H1 (cell line): ENCODE data around the gene PGLYRP2. TPM values are rescaled to one million over a fixed set of nuclear protein-coding genes. Genes with fewer than 3 reads are reported as not detected.

Source experiments
- CTCF ChIA-PET: fragments of 300-600 bp; sonication (Branson Sonifier 250); formaldehyde crosslinking; loops from one replicate; lab custom pipeline; 2021; ENCODE audit not compliant: partially characterized antibody; lab: Charles Lee
- POLR2A ChIA-PET: fragments of 300-600 bp; sonication (Branson Sonifier 250); formaldehyde crosslinking; loops from one replicate; lab custom pipeline; 2021; ENCODE audit warnings: inconsistent platforms; ENCODE audit not compliant: partially characterized antibody; lab: Charles Lee
- DNase-seq, 2 experiments: peaks; one replicate each; pipeline versions ENCODE4 v3.0.0 to v3.0.0-alpha.2; 2010 to 2022; ENCODE audit warnings: low spot score in 2 of 2, low read depth in 1 of 2, mixed read lengths in 1 of 2
- FAIRE-seq: peaks from 2 replicates; lab custom pipeline; 2011; peaks lifted over from hg19 to GRCh38; lab: Jason Lieb, UNC
- H2AFZ ChIP-seq: 2 replicates; pipeline ENCODE4 v1.8.1; 2012; ENCODE audit warnings: low read length, inconsistent platforms
- H2AK5ac ChIP-seq: 2 replicates; pipeline ENCODE4 v1.6.1; 2013; ENCODE audit warnings: low read depth, low read length
- H2BK120ac ChIP-seq: replicated peaks from 2 replicates; pipeline ENCODE3; 2013; ENCODE audit warnings: low read depth, low read length, inconsistent platforms
- H2BK12ac ChIP-seq: 2 replicates; pipeline ENCODE4 v1.6.1; 2013; ENCODE audit warnings: low read depth, low read length
- H2BK15ac ChIP-seq: 2 replicates; pipeline ENCODE4 v1.6.1; 2013; ENCODE audit warnings: low read length
- H2BK20ac ChIP-seq: 2 replicates; pipeline ENCODE4 v1.6.1; 2013; ENCODE audit warnings: low read length
- H2BK5ac ChIP-seq: 2 replicates; pipeline ENCODE4 v1.6.1; 2013; ENCODE audit warnings: low read depth, low read length
- H3K14ac ChIP-seq: 2 replicates; pipeline ENCODE4 v1.6.1; 2013; ENCODE audit warnings: inconsistent platforms; ENCODE audit not compliant: insufficient read length
- H3K18ac ChIP-seq: 2 replicates; pipeline ENCODE4 v1.6.1; 2013; ENCODE audit warnings: low read length; ENCODE audit errors: extremely low read depth
- H3K23ac ChIP-seq: 2 replicates; pipeline ENCODE4 v1.6.1; 2013; ENCODE audit warnings: inconsistent platforms; ENCODE audit not compliant: insufficient read length
- H3K23me2 ChIP-seq: 2 replicates; pipeline ENCODE4 v1.6.1; 2013; ENCODE audit warnings: low read depth, low read length
- H3K27ac ChIP-seq: 2 replicates; pipeline ENCODE4 v1.6.1; 2011; ENCODE audit warnings: low read depth, low read length, inconsistent platforms
- H3K27me3 ChIP-seq, 4 experiments: replicated peaks in 1 of 4; 1 replicate in 1 of 4; 2 replicates in 3 of 4; pipeline versions ENCODE4 v1.6.1 to v1.8.1; 2011 to 2013; ENCODE audit warnings: low read length in 3 of 4, mild to moderate bottlenecking in 3 of 4, inconsistent platforms in 2 of 4, mixed read lengths in 2 of 4, moderate library complexity in 1 of 4; ENCODE audit not compliant: control insufficient read depth in 3 of 4, insufficient read depth in 3 of 4; ENCODE audit errors: extremely low read depth in 1 of 4
- H3K36me3 ChIP-seq, 4 experiments: 2 replicates each; pipeline versions ENCODE4 v1.6.1 to v1.8.1; 2011 to 2013; ENCODE audit warnings: mild to moderate bottlenecking in 4 of 4, low read length in 3 of 4, moderate library complexity in 2 of 4, control low read depth in 1 of 4, inconsistent platforms in 1 of 4; ENCODE audit not compliant: insufficient read depth in 4 of 4, control insufficient read depth in 2 of 4
- H3K4ac ChIP-seq: replicated peaks from 2 replicates; pipeline ENCODE3; 2013; ENCODE audit warnings: low read length, low read depth, mixed read lengths, inconsistent platforms; ENCODE audit not compliant: insufficient read length
- H3K4me1 ChIP-seq, 4 experiments: replicated peaks in 1 of 4; 1 replicate in 1 of 4; 2 replicates in 3 of 4; pipeline versions ENCODE4 v1.6.1 to v1.8.1; 2011 to 2013; ENCODE audit warnings: low read length in 3 of 4, inconsistent platforms in 2 of 4, mixed read lengths in 1 of 4; ENCODE audit not compliant: insufficient read depth in 4 of 4, control insufficient read depth in 3 of 4
- H3K4me2 ChIP-seq, 2 experiments: 2 replicates each; pipeline versions ENCODE4 v1.6.1 to v1.8.1; 2011 to 2013; ENCODE audit warnings: low read depth in 2 of 2, low read length in 2 of 2, control low read depth in 1 of 2, inconsistent platforms in 1 of 2, mild to moderate bottlenecking in 1 of 2; ENCODE audit not compliant: insufficient read depth in 1 of 2
- H3K4me3 ChIP-seq, 4 experiments: fragments of 200-600, 300-600 bp in 1 of 4; sonication (generic), shearing (Covaris generic), sonication (Bioruptor Twin) in 1 of 4; 2 replicates each; pipeline versions ENCODE4 v1.5.1 to v1.8.1; 2011 to 2016; ENCODE audit warnings: low read length in 4 of 4, low read depth in 3 of 4, control low read depth in 2 of 4, inconsistent platforms in 2 of 4, mild to moderate bottlenecking in 2 of 4, mixed read lengths in 1 of 4, moderate library complexity in 1 of 4; ENCODE audit not compliant: insufficient read depth in 2 of 4; ENCODE audit errors: extremely low read depth in 1 of 4
- H3K56ac ChIP-seq: replicated peaks from 2 replicates; pipeline ENCODE3; 2013; ENCODE audit warnings: low read depth, mild to moderate bottlenecking, mixed read lengths, low read length, inconsistent platforms; ENCODE audit not compliant: insufficient read length
- H3K79me1 ChIP-seq: 2 replicates; pipeline ENCODE4 v1.6.1; 2013; ENCODE audit warnings: low read depth, low read length, control low read depth
- H3K79me2 ChIP-seq, 2 experiments: 2 replicates each; pipeline versions ENCODE4 v1.6.1 to v1.8.1; 2012 to 2013; ENCODE audit warnings: low read length in 2 of 2, mild to moderate bottlenecking in 2 of 2, inconsistent platforms in 1 of 2; ENCODE audit not compliant: insufficient read depth in 2 of 2, control insufficient read depth in 1 of 2
- H3K9ac ChIP-seq, 4 experiments: replicated peaks in 1 of 4; 1 replicate in 1 of 4; 2 replicates in 3 of 4; pipeline versions ENCODE4 v1.6.1 to v1.8.1; 2011 to 2013; ENCODE audit warnings: low read depth in 3 of 4, low read length in 3 of 4, control low read depth in 2 of 4, mild to moderate bottlenecking in 2 of 4, moderate library complexity in 2 of 4, inconsistent platforms in 1 of 4; ENCODE audit errors: extremely low read depth in 1 of 4
- H3K9me3 ChIP-seq, 2 experiments: 2 replicates each; pipeline versions ENCODE4 v1.6.1 to v1.8.1; 2012 to 2013; ENCODE audit warnings: mild to moderate bottlenecking in 2 of 2, moderate library complexity in 2 of 2, control low read depth in 1 of 2, inconsistent platforms in 1 of 2, low read depth in 1 of 2, low read length in 1 of 2, mixed read lengths in 1 of 2; ENCODE audit not compliant: insufficient read depth in 2 of 2
- H4K20me1 ChIP-seq, 2 experiments: replicated peaks in 1 of 2; 2 replicates each; pipeline versions ENCODE3 to v1.8.1; 2011 to 2013; ENCODE audit warnings: inconsistent platforms in 2 of 2, low read length in 2 of 2, mild to moderate bottlenecking in 1 of 2; ENCODE audit not compliant: insufficient read depth in 2 of 2, control insufficient read depth in 1 of 2
- H4K5ac ChIP-seq: 2 replicates; pipeline ENCODE4 v1.6.1; 2013; ENCODE audit warnings: low read length, low read depth, mixed read lengths, inconsistent platforms; ENCODE audit not compliant: insufficient read length
- H4K8ac ChIP-seq: 2 replicates; pipeline ENCODE4 v1.8.0; 2013; ENCODE audit warnings: mild to moderate bottlenecking, moderate library complexity, low read length, inconsistent platforms; ENCODE audit not compliant: insufficient read depth; ENCODE audit errors: extremely low read depth
- H4K91ac ChIP-seq: replicated peaks from 2 replicates; pipeline ENCODE3; 2013; ENCODE audit warnings: low read length, mixed read lengths, inconsistent platforms; ENCODE audit not compliant: insufficient read length
- CBX8 ChIP-seq: fragments of 300-800, 300-1000 bp; sonication (generic); IDR thresholded peaks from 2 replicates; pipeline ENCODE4 v1.7.1; 2016; ENCODE audit warnings: low read depth, low read length, borderline replicate concordance
- CEBPB ChIP-seq: IDR thresholded peaks from 2 replicates; pipeline ENCODE4 v1.6.1; 2012; ENCODE audit warnings: low read depth, low read length
- POLR2A ChIP-seq, 2 experiments: IDR thresholded peaks; 1 replicate in 1 of 2; 2 replicates in 1 of 2; pipeline ENCODE4 v1.6.1; 2011; ENCODE audit warnings: low read depth in 2 of 2, low read length in 2 of 2, mild to moderate bottlenecking in 2 of 2; ENCODE audit errors: control extremely low read depth in 1 of 2
- WGBS, 2 experiments: shearing (Covaris generic) in 1 of 2; methylation state at CpG; one replicate each; pipeline versions ENCODE4 v1.1.6 to v1.1.7; 2013 to 2015; ENCODE audit warnings: low lambda C conversion rate in 2 of 2, mixed read lengths in 2 of 2, inconsistent platforms in 1 of 2, low coverage in 1 of 2, missing lambda C conversion rate in 1 of 2; ENCODE audit not compliant: insufficient replicate concordance in 2 of 2, insufficient coverage in 1 of 2, insufficient read length in 1 of 2; ENCODE audit errors: extremely low coverage in 1 of 2, missing lambda C conversion rate in 1 of 2; 5-methylcytosine and 5-hydroxymethylcytosine counted together
- polyA plus RNA-seq, 7 experiments: library from polyadenylated mRNA; depleted of rRNA in 3 of 7; stranded (reverse) in 5 of 7; unstranded in 2 of 7; fragments of >200 nt in 5 of 7; fragments of 200-250 nt in 2 of 7; gene quantifications; 1 replicate in 5 of 7; 2 replicates in 1 of 7; 4 replicates in 1 of 7; pipeline versions ENCODE4 v1.2.1 to v1.2.3, GENCODE V29; 2011 to 2013; ENCODE audit warnings: missing spikeins in 2 of 7, mixed read lengths in 2 of 7
- total RNA-seq: library from RNA; stranded (reverse); fragmentation: NEBNext Ultra II Directional; extraction: Animal tissue kit (Norgen Biotek cat#: 25700); gene quantifications from 2 replicates; pipeline ENCODE4 v1.2.1, GENCODE V29; 2021
- TF ChIP-seq, protein P1 (sequence below): IDR thresholded peaks from 2 replicates; pipeline ENCODE4 v1.6.1; 2011; ENCODE audit warnings: low read depth, mild to moderate bottlenecking, low read length; ENCODE audit not compliant: insufficient read depth
- TF ChIP-seq, protein P2 (sequence below), 3 experiments: IDR thresholded peaks; 1 replicate in 2 of 3; 2 replicates in 1 of 3; pipeline versions ENCODE4 v1.5.1 to v1.6.1; 2011; ENCODE audit warnings: low read length in 3 of 3, mild to moderate bottlenecking in 3 of 3, inconsistent platforms in 2 of 3, low read depth in 1 of 3, moderate library complexity in 1 of 3; ENCODE audit not compliant: insufficient read depth in 1 of 3; ENCODE audit errors: control extremely low read depth in 1 of 3

PGLYRP2 gene
- total and polyA plus RNA-seq, 2 of the 8 experiments (the other 6 are each of a cell fraction or from before 2014, with no cell fraction given) = not detected

DNA sequence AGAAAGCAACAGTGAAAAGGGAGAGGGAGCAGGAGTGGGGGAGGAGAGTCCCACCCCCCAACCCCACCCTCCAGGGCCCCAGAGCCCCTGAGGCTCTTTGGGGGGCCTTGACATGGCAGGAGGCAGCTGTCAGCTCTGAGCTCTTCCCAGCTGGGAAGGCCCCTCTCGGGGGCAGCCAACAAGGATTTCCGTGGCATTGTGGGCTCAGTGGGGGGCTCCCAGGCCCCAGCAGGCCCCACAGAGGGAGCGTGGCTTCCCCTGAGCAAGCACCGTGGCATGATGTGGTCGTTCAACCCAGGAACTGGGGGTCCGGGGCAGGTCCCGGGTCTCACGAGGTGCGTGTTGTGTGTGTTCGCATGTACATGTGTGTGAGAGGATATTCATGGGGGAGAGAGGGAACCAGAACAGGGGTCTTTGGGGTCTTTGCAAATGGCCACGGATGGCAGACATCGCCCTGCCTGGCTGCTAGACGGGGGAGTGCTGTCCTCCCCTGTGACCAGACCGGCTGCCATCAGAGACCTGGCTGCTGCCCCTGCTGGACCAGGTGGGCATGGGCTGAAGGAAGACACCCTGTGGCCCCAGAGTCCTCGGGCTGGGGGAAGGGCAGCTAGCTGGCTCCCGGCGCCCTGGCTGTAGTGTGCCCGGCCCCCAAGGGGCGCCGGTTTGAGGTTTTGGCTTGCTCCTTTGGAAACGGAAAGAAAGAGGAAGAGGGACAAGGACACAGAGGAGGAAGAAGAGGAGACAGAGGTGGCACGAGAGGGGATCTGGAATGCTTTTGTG, 56.8 kb downstream of the PGLYRP2 start:
- Histone ChIP-seq H3K23ac (no peak overlapping the region), H3K36me3 (peaks cover 2 to 44% (median 21%) of the 10 kb centered on the region in 4 experiments; a peak in 6 of 8 replicates), H2AK5ac (no peak overlapping the region), H3K4ac (no peak overlapping the region), H3K27me3 (no peaks in the 10 kb centered on the region)
- FAIRE-seq = no peak
- TF ChIP-seq, protein P1, sequence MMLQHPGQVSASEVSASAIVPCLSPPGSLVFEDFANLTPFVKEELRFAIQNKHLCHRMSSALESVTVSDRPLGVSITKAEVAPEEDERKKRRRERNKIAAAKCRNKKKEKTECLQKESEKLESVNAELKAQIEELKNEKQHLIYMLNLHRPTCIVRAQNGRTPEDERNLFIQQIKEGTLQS = no peak
- TF ChIP-seq POLR2A (IDR thresholded peaks at IDR 0.05; ENCODE audit: control extremely low read depth in 1 of 2, low read depth in 2 of 2, low read length in 2 of 2) (no peak), CBX8 (no peak), CEBPB (no peak)
- TF ChIP-seq, protein P2, sequence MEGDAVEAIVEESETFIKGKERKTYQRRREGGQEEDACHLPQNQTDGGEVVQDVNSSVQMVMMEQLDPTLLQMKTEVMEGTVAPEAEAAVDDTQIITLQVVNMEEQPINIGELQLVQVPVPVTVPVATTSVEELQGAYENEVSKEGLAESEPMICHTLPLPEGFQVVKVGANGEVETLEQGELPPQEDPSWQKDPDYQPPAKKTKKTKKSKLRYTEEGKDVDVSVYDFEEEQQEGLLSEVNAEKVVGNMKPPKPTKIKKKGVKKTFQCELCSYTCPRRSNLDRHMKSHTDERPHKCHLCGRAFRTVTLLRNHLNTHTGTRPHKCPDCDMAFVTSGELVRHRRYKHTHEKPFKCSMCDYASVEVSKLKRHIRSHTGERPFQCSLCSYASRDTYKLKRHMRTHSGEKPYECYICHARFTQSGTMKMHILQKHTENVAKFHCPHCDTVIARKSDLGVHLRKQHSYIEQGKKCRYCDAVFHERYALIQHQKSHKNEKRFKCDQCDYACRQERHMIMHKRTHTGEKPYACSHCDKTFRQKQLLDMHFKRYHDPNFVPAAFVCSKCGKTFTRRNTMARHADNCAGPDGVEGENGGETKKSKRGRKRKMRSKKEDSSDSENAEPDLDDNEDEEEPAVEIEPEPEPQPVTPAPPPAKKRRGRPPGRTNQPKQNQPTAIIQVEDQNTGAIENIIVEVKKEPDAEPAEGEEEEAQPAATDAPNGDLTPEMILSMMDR (IDR thresholded peaks at IDR 0.05; ENCODE audit: control extremely low read depth in 1 of 3, insufficient read depth in 1 of 3, low read depth in 1 of 3, low read length in 3 of 3) = peak in 1 of 3 experiments; percentile 11; a peak in 1 of 4 replicates
- TF ChIP-seq, all 59 proteins: peak for 1
- CTCF ChIA-PET = interaction anchor here (0.9 to 5.1 kb wide), 6 partner anchors 7 to 133 kb away, joined by 3 to 48 read pairs (median 23); no protein-coding TSS in a partner anchor
- Histone ChIP-seq H3K56ac (no peak overlapping the region), H3K27ac (no peak overlapping the region), H3K14ac (no peak overlapping the region), H4K5ac (no peak overlapping the region), H3K4me2 (no peak overlapping the region), H4K91ac (no peak overlapping the region), H3K4me1 (peaks cover 0 to 3% (median 2%) of the 10 kb centered on the region in 4 experiments; a peak in 5 of 7 replicates), H2BK15ac (no peak overlapping the region), H2BK120ac (no peak overlapping the region), H2AFZ (no peak overlapping the region), H3K79me1 (peaks cover 1% of the 10 kb centered on the region; the same call in 1 of the 2 replicates), H2BK20ac (no peak overlapping the region), H2BK12ac (no peak overlapping the region), H3K9ac (no peak overlapping the region), H4K8ac (0 out of 2 replicates have a peak overlapping the region, but pooled peaks have one; percentile 59), H3K79me2 (peaks cover 8 to 13% of the 10 kb centered on the region in 2 experiments), H3K4me3 (no peak overlapping the region), H3K18ac (no peak overlapping the region), H2BK5ac (no peak overlapping the region), H3K23me2 (peaks cover 4% of the 10 kb centered on the region; the same call in 1 of the 2 replicates), H4K20me1 (peaks cover 2 to 11% of the 10 kb centered on the region in 2 experiments), H3K9me3 (peaks cover 3 to 4% of the 10 kb centered on the region in 2 experiments; a peak in 1 of 4 replicates)
- no peak for DNase-seq
- POLR2A ChIA-PET = interaction anchor here (6.0 to 6.1 kb wide), 2 partner anchors 7 to 12 kb away, joined by 58 to 71 read pairs; no protein-coding TSS in a partner anchor
- 96% methylated on average over 17 of the region's 22 CpGs; no CpG with 5 or more reads in 1 of the 2 experiments for WGBS, 2 experiments
